D721Med (cell line): Measurements from ENCODE around the gene KATNB1.
"Not testable (repeated sequence)": the region's sequence is repeated elsewhere in the genome, so short reads cannot be mapped to it uniquely, and the experiment has no call there.

Experiments
- DNase-seq: peaks from one replicate; pipeline ENCODE4 v3.0.0; 2011; ENCODE audit warnings: low spot score; ENCODE audit not compliant: insufficient read length
- FAIRE-seq: peaks from 2 replicates; lab custom pipeline; 2011; peaks lifted over from hg19 to GRCh38; lab: Jason Lieb, UNC
- TF ChIP-seq, protein P1 (sequence below): IDR thresholded peaks from 2 replicates; pipeline ENCODE4 v1.5.1; 2012; ENCODE audit warnings: mild to moderate bottlenecking, control low read depth; ENCODE audit not compliant: insufficient read depth; ENCODE audit errors: missing control alignments

The KATNB1 gene

DNA sequence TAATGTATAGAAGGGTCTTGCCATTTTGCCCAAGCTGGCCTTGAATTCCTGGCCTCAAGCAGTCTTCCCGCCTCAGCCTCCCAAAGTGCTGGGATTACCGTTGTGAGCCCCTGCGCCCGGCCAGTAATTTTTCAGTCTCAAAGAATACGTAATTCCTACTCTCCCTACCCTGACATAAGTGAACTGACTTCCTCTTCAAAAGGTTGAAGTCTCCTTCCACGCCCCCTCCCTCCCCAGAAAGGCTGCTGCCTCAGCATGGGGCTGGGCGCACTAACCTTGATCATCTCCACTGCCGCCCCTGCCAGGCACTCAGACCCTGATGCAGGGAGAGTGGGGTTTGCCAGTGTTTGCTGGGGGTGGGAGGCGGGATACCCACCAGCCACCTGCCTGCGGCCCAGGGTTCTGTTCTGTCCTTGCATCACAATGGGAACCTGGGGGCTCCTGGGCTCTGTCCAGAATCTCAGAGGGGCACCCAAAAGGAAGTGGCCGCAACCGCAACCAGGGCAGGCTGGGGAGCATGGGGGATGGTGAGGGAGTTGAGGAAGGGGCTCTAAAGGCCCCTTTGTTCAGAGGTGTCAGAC is 39.2 kb downstream of the KATNB1 start:
- TF ChIP-seq, protein P1, sequence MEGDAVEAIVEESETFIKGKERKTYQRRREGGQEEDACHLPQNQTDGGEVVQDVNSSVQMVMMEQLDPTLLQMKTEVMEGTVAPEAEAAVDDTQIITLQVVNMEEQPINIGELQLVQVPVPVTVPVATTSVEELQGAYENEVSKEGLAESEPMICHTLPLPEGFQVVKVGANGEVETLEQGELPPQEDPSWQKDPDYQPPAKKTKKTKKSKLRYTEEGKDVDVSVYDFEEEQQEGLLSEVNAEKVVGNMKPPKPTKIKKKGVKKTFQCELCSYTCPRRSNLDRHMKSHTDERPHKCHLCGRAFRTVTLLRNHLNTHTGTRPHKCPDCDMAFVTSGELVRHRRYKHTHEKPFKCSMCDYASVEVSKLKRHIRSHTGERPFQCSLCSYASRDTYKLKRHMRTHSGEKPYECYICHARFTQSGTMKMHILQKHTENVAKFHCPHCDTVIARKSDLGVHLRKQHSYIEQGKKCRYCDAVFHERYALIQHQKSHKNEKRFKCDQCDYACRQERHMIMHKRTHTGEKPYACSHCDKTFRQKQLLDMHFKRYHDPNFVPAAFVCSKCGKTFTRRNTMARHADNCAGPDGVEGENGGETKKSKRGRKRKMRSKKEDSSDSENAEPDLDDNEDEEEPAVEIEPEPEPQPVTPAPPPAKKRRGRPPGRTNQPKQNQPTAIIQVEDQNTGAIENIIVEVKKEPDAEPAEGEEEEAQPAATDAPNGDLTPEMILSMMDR: no peak
- DNase-seq (no peak), FAIRE-seq (no peak)

DNA sequence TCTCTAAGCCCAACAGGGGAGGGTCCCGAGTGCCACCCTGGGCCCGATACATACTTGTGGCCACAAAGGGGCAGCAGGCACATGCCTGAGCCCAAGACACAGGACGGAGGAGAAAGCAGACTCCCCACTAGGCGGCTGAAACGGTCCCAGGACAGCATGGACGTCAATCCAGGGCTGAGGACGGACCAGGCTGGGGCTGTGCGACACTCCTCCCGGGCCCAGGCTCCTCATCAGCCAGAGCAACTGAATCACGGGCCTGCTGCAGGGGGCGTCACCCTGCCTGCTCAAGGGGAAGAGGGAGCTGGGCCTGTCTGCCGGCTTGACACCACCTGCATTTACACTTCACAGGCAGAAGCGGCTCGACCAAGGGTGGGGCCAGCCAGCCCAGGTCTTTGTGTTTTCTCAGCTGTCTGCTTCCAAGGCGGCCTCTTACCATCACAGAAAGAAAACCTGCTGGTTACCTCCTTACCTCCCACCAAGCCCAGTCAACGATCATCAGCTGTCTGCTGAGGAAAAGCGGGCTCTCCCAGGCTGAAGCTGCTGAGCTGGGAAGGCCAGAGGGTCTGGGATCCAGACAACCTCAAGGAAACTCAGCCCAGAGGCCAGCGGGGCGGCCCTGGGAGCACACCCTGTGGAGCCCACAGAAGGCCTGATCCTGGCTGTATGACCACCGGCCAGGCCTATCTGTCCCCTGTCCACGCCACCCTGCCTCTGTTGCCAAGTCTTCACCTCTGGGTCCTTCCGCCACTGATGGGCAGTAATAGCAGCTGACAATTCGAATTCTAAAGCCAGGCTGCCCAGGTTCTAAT is 40.3 kb downstream of the KATNB1 start:
- TF ChIP-seq, protein P1: peak; percentile 18
- DNase-seq (no peak), FAIRE-seq (no peak)

- DNase-seq: no peak
- TF ChIP-seq, protein P1: no peak
- no peak for FAIRE-seq
Observed at GRCh38 chr16:57778658-57779057, 43.1 kb downstream of the KATNB1 start.

DNA sequence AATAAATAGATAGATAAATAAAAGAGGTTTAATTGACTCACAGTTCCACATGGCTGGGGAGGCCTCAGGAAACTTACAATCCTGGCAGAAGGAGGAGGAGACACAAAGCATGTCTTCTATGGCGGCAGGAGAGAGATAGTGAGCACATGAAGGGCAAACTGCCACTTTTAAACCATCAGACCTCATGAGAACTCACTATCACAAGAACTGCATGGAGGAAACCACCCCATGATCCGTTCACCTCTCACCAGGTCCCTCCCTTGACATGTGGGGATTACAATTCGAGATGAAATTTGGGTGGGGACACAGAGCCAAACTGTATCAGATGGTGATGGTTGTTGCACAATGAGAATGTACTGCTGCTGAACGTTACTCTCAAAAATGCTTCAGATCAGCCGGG is 44.3 kb downstream of the KATNB1 start:
- not testable (repeated sequence) for DNase-seq, FAIRE-seq

- DNase-seq: no peak
- no peak for FAIRE-seq
- TF ChIP-seq, protein P1: no peak
Observed at GRCh38 chr16:57781349-57781740, 45.8 kb downstream of the KATNB1 start.

GRCh38 chr16:57781741-57782606 is 46.4 kb downstream of the KATNB1 start:
- DNase-seq: no peak
- TF ChIP-seq, protein P1: no peak
- no peak for FAIRE-seq

GRCh38 chr16:57782607-57783055 is 47.1 kb downstream of the KATNB1 start:
- not testable (repeated sequence) for FAIRE-seq, DNase-seq
